Ishikawa (cell line): ENCODE measurements around the gene NR1H2.

Experiments used
- CEBPB ChIP-seq: IDR thresholded peaks from 2 replicates; pipeline ENCODE4 v1.6.1; 2012
- CREB1 ChIP-seq: IDR thresholded peaks from 2 replicates; pipeline ENCODE4 v1.6.1; 2012; ENCODE audit warnings: low read depth
- EGR1 ChIP-seq: IDR thresholded peaks from 2 replicates; pipeline ENCODE4 v1.6.1; 2012
- EP300 ChIP-seq: IDR thresholded peaks from 2 replicates; pipeline ENCODE4 v1.6.1; 2012; ENCODE audit warnings: borderline replicate concordance
- FOXM1 ChIP-seq: IDR thresholded peaks from 2 replicates; pipeline ENCODE4 v1.6.1; 2012; ENCODE audit warnings: low read depth, borderline replicate concordance
- NFIC ChIP-seq: IDR thresholded peaks from 2 replicates; pipeline ENCODE4 v1.6.1; 2012
- RAD21 ChIP-seq: IDR thresholded peaks from 2 replicates; pipeline ENCODE4 v1.6.1; 2012; ENCODE audit warnings: low read depth
- TAF1 ChIP-seq: IDR thresholded peaks from 2 replicates; pipeline ENCODE4 v1.6.1; 2012; ENCODE audit warnings: low read depth, mild to moderate bottlenecking
- TCF12 ChIP-seq: IDR thresholded peaks from 2 replicates; pipeline ENCODE4 v1.6.1; 2012; ENCODE audit warnings: low read depth
- TEAD4 ChIP-seq: IDR thresholded peaks from 2 replicates; pipeline ENCODE4 v1.6.1; 2012
- YY1 ChIP-seq: IDR thresholded peaks from 2 replicates; pipeline ENCODE4 v1.6.1; 2012; ENCODE audit warnings: low read depth
- ZBTB7A ChIP-seq: IDR thresholded peaks from 2 replicates; pipeline ENCODE4 v1.6.1; 2012; ENCODE audit warnings: low read depth
- TF ChIP-seq, protein P1 (sequence below): IDR thresholded peaks from 2 replicates; pipeline ENCODE4 v1.6.1; 2012
- TF ChIP-seq, protein P2 (sequence below): IDR thresholded peaks from 2 replicates; pipeline ENCODE4 v1.6.1; 2012
- TF ChIP-seq, protein P3 (sequence below): IDR thresholded peaks from 2 replicates; pipeline ENCODE4 v1.6.1; 2012; ENCODE audit warnings: low read depth, mild to moderate bottlenecking

Gene NR1H2

DNA sequence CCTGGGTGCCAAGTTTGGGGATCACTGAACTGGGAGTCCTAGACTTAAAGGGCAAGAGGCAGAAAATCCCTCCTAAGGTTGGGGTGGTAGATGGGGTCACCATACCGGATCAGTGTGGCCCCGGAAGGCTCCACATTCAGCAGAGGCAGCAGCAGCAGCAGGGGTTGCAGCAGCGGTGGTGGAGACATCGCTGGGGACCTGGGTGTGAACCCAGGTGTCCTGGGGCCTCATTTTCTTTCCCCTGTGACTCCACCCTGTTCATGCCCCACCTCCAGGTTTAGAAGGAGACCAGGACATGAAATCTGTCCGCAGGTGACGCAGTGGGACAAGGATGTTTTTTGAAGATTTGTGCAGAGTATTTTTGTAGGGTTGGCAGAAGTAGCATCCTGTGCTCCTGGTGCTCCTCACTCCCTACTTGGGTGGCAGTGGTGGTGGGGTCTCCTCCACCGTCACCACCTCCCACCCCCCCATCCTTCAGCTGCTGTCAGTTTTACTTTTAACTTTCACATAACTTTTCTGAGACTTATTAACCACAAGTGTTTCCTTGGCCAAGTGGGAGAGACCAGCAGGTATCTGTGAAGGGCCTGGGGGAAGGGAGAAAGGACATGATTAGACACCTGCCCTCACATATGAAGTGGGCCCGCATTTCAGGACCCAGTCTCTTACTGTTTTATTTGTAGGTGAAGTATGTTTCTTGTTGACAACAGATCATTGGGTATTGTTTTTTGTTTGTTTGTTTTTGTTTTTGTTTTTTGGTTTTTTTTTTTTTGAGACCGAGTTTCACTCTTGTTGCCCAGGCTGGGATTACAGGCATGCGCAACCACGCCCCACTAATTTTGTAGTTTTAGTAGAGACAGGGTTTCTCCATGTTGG lies 10.6 kb upstream of the NR1H2 start, which contains the start of gene NAPSA:
Gene NAPSA, minus strand, starts transcription at position 206 of the 873 bp plus-strand sequence. Its CDS starts 18 bp downstream, at position 188.
- no peak for TF ChIP-seq RAD21
- TF ChIP-seq EP300, result no peak
- TF ChIP-seq CEBPB, result no peak
- TF ChIP-seq, protein P1, sequence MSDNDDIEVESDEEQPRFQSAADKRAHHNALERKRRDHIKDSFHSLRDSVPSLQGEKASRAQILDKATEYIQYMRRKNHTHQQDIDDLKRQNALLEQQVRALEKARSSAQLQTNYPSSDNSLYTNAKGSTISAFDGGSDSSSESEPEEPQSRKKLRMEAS, result no peak
- TF ChIP-seq YY1, result no peak
- TF ChIP-seq, protein P2, sequence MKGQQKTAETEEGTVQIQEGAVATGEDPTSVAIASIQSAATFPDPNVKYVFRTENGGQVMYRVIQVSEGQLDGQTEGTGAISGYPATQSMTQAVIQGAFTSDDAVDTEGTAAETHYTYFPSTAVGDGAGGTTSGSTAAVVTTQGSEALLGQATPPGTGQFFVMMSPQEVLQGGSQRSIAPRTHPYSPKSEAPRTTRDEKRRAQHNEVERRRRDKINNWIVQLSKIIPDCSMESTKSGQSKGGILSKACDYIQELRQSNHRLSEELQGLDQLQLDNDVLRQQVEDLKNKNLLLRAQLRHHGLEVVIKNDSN, result no peak
- no peak for TF ChIP-seq TCF12
- TF ChIP-seq FOXM1, result no peak
- no peak for TF ChIP-seq TAF1
- TF ChIP-seq ZBTB7A, result no peak
- no peak for TF ChIP-seq NFIC
- no peak for TF ChIP-seq CREB1
- no peak for TF ChIP-seq TEAD4
- TF ChIP-seq, protein P3, sequence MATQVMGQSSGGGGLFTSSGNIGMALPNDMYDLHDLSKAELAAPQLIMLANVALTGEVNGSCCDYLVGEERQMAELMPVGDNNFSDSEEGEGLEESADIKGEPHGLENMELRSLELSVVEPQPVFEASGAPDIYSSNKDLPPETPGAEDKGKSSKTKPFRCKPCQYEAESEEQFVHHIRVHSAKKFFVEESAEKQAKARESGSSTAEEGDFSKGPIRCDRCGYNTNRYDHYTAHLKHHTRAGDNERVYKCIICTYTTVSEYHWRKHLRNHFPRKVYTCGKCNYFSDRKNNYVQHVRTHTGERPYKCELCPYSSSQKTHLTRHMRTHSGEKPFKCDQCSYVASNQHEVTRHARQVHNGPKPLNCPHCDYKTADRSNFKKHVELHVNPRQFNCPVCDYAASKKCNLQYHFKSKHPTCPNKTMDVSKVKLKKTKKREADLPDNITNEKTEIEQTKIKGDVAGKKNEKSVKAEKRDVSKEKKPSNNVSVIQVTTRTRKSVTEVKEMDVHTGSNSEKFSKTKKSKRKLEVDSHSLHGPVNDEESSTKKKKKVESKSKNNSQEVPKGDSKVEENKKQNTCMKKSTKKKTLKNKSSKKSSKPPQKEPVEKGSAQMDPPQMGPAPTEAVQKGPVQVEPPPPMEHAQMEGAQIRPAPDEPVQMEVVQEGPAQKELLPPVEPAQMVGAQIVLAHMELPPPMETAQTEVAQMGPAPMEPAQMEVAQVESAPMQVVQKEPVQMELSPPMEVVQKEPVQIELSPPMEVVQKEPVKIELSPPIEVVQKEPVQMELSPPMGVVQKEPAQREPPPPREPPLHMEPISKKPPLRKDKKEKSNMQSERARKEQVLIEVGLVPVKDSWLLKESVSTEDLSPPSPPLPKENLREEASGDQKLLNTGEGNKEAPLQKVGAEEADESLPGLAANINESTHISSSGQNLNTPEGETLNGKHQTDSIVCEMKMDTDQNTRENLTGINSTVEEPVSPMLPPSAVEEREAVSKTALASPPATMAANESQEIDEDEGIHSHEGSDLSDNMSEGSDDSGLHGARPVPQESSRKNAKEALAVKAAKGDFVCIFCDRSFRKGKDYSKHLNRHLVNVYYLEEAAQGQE, result no peak
- no peak for TF ChIP-seq EGR1

DNA sequence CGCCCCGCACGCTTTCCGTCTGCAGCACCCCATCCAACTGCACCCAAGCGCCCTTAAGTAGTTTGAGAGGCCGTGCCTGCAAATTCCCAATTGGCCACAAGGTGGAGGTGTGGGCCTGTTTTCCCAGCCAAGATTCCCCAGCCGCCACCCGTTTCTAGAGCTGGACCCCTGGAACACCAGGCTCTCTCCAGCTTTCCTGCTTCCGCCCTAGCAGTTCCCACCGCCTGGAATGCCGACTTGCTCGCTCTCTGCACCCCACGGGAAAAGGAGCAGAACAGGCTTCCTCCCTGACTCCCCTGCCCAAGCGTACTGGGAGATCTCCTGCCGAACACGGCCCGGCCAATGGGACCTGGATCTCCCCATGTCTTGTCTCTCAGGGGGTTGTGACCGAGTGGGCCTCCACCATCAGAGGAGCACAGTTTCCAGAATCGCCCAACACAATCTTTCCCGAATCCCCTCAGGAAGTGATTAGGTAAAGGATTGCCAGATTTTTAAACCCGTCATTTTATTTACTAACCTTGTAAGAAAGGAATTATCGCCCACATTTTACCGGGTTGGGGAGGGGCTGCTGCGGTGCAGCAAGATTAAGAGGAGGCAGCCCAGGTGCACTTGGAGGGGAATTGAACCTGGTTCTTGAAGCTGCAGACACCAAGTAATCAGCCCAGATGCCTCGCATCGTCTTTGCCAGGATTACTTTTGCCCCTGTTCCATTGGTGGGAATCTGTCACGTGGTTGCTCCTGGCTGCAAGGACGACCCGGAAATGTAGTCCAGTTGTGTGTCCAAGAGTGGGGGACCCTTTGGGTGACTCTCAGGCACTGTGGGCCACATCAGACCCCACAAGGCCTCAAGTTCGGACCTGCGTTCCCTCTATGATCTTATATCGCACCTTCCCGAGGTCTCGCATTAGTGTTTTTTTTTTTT lies 7.3 kb upstream of the NR1H2 start:
- TF ChIP-seq NFIC (no peak), TEAD4 (no peak), RAD21 (peak; percentile 91), YY1 (0 out of 2 replicates have a peak, but pooled peaks have one; percentile 13)
- TF ChIP-seq, protein P3, result no peak
- TF ChIP-seq, protein P2, result peak; percentile 96
- TF ChIP-seq, protein P1, result peak; percentile 58

DNA sequence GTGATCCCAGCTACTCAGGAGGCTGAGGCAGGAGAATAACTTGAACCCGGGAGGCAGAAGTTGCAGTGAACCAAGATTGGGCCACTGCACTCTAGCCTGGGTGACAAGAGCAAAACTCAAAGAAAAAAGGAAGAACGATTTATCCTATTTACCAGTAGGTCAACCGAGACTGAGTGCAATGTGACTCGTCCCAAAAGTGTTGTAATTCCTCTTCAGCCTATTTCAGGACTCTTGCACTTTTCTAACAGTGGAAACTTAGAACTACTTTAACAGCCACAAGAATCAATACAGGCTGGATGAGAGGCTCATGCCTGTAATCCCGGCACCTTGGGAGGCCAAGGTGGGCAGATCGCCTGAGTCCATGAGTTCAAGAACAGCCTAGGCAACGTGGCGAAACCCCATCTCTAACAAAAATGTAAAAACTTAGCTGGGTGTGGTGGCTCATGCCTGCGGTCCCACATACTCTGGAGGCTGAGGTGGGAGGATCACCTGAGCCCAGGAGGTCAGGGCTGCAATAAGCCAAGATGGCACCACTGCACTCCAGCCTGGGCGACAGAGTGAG lies 4.3 kb upstream of the NR1H2 start:
- TF ChIP-seq, protein P2, result no peak
- TF ChIP-seq CEBPB, result no peak
- TF ChIP-seq YY1, result no peak
- no peak for TF ChIP-seq CREB1
- no peak for TF ChIP-seq FOXM1
- no peak for TF ChIP-seq TEAD4
- TF ChIP-seq, protein P1, result no peak
- TF ChIP-seq, protein P3, result no peak
- TF ChIP-seq EGR1, result no peak
- TF ChIP-seq EP300, result no peak
- TF ChIP-seq TAF1, result no peak
- no peak for TF ChIP-seq RAD21
- TF ChIP-seq NFIC, result no peak
- TF ChIP-seq ZBTB7A, result no peak
- TF ChIP-seq TCF12, result no peak
